Measurements from ENCODE around the gene P4HB. TPM values are rescaled to one million over a fixed set of nuclear protein-coding genes. Genes with fewer than 3 reads are reported as not detected.

P4HB gene
- total and polyA plus RNA-seq, 10 of the 15 experiments (the other 5 are each of a cell fraction or from before 2014, with no cell fraction given): 4.7 to 549 (median 361) TPM

DNA sequence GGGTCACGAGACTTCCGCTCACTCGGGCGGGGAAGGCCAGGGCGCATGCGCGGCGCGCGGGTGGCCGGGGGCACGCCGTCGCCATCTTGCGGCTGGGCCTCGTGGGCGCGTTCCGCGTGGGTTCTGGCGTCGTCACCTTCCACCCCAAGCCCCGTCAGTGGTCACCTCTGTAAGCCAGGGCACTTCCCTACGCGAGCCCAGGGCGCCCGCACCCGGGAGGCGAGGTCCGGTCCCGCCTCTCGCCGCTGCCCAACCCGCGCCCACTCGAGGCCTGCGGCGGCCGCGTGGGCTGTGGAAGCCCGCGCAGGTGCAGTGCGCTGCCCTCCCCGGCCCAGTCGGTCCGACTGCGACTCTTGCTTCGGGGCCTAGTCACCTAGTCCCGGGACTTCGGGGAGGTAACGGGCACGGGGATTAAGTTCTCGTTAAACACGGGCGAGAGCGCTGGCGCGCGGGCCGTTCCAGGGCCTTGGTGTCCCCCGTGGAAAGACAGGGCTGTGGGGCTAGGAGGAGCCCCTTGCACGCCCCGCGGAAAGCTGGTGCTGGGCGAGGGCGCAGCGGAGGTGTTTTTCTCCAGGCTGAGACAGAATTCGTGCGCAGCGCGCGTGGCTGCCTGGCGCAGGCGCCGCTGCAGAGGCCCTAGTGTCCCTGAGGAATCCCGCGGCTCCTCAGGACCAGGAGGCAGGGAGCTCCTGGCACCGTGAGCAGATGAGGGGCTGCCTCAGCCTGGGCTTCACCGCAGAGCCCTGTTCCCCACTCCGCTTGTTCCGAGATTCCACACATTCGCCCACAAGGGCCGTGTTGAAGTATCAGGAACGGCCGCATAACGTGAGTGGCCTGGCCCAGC, 11.3 kb upstream of the P4HB start:
- FAIRE-seq (peak; percentile 80), DNase-seq (ENCODE audit: low read depth, low spot score) (peak; percentile 53), ATAC-seq (peak; percentile 30)
- intact Hi-C loops (cut with micrococcal nuclease; ENCODE audit: unreplicated experiment): loop anchor here (2.0 to 5.0 kb wide), 2 partner anchors 19 to 56 kb away; partner anchors contain the start of genes ALYREF, ANAPC11 and MAFG
- H3K9me3 ChIP-seq (replicated peaks; ENCODE audit: control insufficient read depth, insufficient read depth, low read length): no peaks in the 10 kb centered on the region
- peak overlapping the region; percentile 73 for H3K4me3 ChIP-seq
- peak overlapping the region; percentile 98 for H3K27ac ChIP-seq (ENCODE audit: control insufficient read depth, insufficient read depth)
- WGBS (ENCODE audit: insufficient coverage, insufficient replicate concordance, low lambda C conversion rate, missing lambda C conversion rate): under 1% methylated on average over 84 of the region's 86 CpGs
- in situ Hi-C loops (cut with MboI): no loop called here
- CTCF ChIA-PET: interaction anchor here (1.1 to 2.4 kb wide), 5 partner anchors 11 to 150 kb away, joined by 3 to 7 read pairs (median 4); partner anchors contain the start of gene P4HB
- 0 out of 2 replicates have a peak, but pooled peaks cover 6% of the 10 kb centered on the region for H3K4me1 ChIP-seq (ENCODE audit: control insufficient read depth, insufficient read depth, low read length)
- peaks cover 37% of the 10 kb centered on the region for H3K79me2 ChIP-seq (ENCODE audit: control insufficient read depth, insufficient read depth, low read length)
- peaks cover 0 to 23% of the 10 kb centered on the region in 2 experiments; a peak in 2 of 4 replicates for H3K36me3 ChIP-seq (ENCODE audit: control insufficient read depth in 2 of 2, insufficient read depth in 2 of 2, low read length in 1 of 2)
- POLR2A ChIA-PET: interaction anchor here (0.7 to 3.5 kb wide), 10 partner anchors 10 to 57 kb away, joined by 4 to 26 read pairs (median 5); partner anchors contain the start of genes ALYREF, ANAPC11 and SIRT7
- peak overlapping the region; percentile 96 for H3K4me2 ChIP-seq (ENCODE audit: control insufficient read depth, insufficient read depth)
- peak overlapping the region; percentile 69 for H2AFZ ChIP-seq (ENCODE audit: control insufficient read depth, low read depth, low read length)
- BruUV-seq (replicated peaks): TSS peak; percentile 93
- no peaks in the 10 kb centered on the region for H3K27me3 ChIP-seq (replicated peaks in 1 of 2; ENCODE audit: control insufficient read depth in 2 of 2, insufficient read depth in 2 of 2, low read length in 1 of 2)
- H3K9ac ChIP-seq (ENCODE audit: control insufficient read depth, insufficient read depth, low read length): peak overlapping the region; percentile 97
- RAD21 ChIA-PET (ENCODE audit: unreplicated experiment): no interaction called here
- 0 out of 2 replicates have a peak, but pooled peaks cover 1% of the 10 kb centered on the region for H4K20me1 ChIP-seq (ENCODE audit: control insufficient read depth, insufficient read depth)
- SMC1A ChIA-PET (ENCODE audit: uncharacterized antibody, unreplicated experiment): interaction anchor here (1.6 to 1.8 kb wide), 2 partner anchors 8 to 10 kb away, joined by 5 read pairs; no protein-coding TSS in a partner anchor
- TF ChIP-seq NFXL1 (IDR thresholded peaks at IDR 0.05; ENCODE audit: borderline replicate concordance): peak; percentile 80; the same call in 1 of the 2 replicates
- TF ChIP-seq, protein P1, sequence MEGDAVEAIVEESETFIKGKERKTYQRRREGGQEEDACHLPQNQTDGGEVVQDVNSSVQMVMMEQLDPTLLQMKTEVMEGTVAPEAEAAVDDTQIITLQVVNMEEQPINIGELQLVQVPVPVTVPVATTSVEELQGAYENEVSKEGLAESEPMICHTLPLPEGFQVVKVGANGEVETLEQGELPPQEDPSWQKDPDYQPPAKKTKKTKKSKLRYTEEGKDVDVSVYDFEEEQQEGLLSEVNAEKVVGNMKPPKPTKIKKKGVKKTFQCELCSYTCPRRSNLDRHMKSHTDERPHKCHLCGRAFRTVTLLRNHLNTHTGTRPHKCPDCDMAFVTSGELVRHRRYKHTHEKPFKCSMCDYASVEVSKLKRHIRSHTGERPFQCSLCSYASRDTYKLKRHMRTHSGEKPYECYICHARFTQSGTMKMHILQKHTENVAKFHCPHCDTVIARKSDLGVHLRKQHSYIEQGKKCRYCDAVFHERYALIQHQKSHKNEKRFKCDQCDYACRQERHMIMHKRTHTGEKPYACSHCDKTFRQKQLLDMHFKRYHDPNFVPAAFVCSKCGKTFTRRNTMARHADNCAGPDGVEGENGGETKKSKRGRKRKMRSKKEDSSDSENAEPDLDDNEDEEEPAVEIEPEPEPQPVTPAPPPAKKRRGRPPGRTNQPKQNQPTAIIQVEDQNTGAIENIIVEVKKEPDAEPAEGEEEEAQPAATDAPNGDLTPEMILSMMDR (IDR thresholded peaks at IDR 0.05 in 2 of 3, conservative IDR thresholded peaks at IDR 0.05 in 1 of 3; ENCODE audit: control insufficient read depth in 2 of 3, extremely low read depth in 1 of 3, insufficient read depth in 1 of 3, low read depth in 3 of 3, low read length in 3 of 3): peak in 2 of 3 experiments; percentile 30 to 45; a peak in 3 of 6 replicates
- TF ChIP-seq, protein P2, sequence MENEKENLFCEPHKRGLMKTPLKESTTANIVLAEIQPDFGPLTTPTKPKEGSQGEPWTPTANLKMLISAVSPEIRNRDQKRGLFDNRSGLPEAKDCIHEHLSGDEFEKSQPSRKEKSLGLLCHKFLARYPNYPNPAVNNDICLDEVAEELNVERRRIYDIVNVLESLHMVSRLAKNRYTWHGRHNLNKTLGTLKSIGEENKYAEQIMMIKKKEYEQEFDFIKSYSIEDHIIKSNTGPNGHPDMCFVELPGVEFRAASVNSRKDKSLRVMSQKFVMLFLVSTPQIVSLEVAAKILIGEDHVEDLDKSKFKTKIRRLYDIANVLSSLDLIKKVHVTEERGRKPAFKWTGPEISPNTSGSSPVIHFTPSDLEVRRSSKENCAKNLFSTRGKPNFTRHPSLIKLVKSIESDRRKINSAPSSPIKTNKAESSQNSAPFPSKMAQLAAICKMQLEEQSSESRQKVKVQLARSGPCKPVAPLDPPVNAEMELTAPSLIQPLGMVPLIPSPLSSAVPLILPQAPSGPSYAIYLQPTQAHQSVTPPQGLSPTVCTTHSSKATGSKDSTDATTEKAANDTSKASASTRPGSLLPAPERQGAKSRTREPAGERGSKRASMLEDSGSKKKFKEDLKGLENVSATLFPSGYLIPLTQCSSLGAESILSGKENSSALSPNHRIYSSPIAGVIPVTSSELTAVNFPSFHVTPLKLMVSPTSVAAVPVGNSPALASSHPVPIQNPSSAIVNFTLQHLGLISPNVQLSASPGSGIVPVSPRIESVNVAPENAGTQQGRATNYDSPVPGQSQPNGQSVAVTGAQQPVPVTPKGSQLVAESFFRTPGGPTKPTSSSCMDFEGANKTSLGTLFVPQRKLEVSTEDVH (IDR thresholded peaks at IDR 0.05; ENCODE audit: low read depth, partially characterized antibody): no peak
- TF ChIP-seq, protein P3, sequence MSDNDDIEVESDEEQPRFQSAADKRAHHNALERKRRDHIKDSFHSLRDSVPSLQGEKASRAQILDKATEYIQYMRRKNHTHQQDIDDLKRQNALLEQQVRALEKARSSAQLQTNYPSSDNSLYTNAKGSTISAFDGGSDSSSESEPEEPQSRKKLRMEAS (IDR thresholded peaks at IDR 0.05; ENCODE audit: low read depth, low read length): peak; percentile 91
- 0 out of 2 replicates have a peak, but pooled peaks have one; percentile 48 for TF ChIP-seq STAT1 (conservative IDR thresholded peaks at IDR 0.05)
- peak; percentile 58; the same call in 1 of the 2 replicates for TF ChIP-seq TCF12 (IDR thresholded peaks at IDR 0.05; ENCODE audit: low read depth, low read length)
- TF ChIP-seq BHLHE40 (IDR thresholded peaks at IDR 0.05; ENCODE audit: borderline replicate concordance in 1 of 2, low read depth in 2 of 2, low read length in 1 of 2): peak; percentile 99 to 100
- TF ChIP-seq BCL11A (IDR thresholded peaks at IDR 0.05; ENCODE audit: low read depth, low read length): no peak
- peak; percentile 92 for TF ChIP-seq NR2F1 (conservative IDR thresholded peaks at IDR 0.05)
- TF ChIP-seq CREM (IDR thresholded peaks at IDR 0.05; ENCODE audit: low read depth): peak; percentile 5; the same call in 1 of the 2 replicates
- TF ChIP-seq NR2C1 (IDR thresholded peaks at IDR 0.05): peak; percentile 80
- TF ChIP-seq PML (IDR thresholded peaks at IDR 0.05; ENCODE audit: low read length): peak; percentile 66; the same call in 1 of the 2 replicates
- peak; percentile 70; the same call in 1 of the 2 replicates for TF ChIP-seq TCF3 (IDR thresholded peaks at IDR 0.05; ENCODE audit: borderline replicate concordance, insufficient read depth, low read depth, low read length)
- TF ChIP-seq ZSCAN29 (IDR thresholded peaks at IDR 0.05): peak; percentile 62; the same call in 1 of the 2 replicates
- TF ChIP-seq SUPT20H (IDR thresholded peaks at IDR 0.05; ENCODE audit: borderline replicate concordance, control insufficient read depth, low read depth, low read length): no peak
- TF ChIP-seq, protein P4, sequence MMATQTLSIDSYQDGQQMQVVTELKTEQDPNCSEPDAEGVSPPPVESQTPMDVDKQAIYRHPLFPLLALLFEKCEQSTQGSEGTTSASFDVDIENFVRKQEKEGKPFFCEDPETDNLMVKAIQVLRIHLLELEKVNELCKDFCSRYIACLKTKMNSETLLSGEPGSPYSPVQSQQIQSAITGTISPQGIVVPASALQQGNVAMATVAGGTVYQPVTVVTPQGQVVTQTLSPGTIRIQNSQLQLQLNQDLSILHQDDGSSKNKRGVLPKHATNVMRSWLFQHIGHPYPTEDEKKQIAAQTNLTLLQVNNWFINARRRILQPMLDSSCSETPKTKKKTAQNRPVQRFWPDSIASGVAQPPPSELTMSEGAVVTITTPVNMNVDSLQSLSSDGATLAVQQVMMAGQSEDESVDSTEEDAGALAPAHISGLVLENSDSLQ (IDR thresholded peaks at IDR 0.05): peak; percentile 78
